ENCODE results near the gene PFDN2. TPM values are rescaled to one million over a fixed set of nuclear protein-coding genes. Genes with fewer than 3 reads are reported as not detected.

The PFDN2 gene
- total and polyA plus RNA-seq, 2 of the 8 experiments (the other 6 are each of a cell fraction or from before 2014, with no cell fraction given) = 66.2 to 71.2 TPM

GRCh38 chr1:161117759-161118581 lies at the start of gene PFDN2, which contains the start of gene NIT1 (continued):
- no peak for TF ChIP-seq SUZ12 (IDR thresholded peaks at IDR 0.05; ENCODE audit: low read length)
- TF ChIP-seq SIX5 (IDR thresholded peaks at IDR 0.05; ENCODE audit: low read depth, low read length) = no peak
- no peak for TF ChIP-seq SP4 (IDR thresholded peaks at IDR 0.05; ENCODE audit: low read length)
- TF ChIP-seq JUN (IDR thresholded peaks at IDR 0.05; ENCODE audit: low read depth, low read length) = no peak
- TF ChIP-seq ATF3 (IDR thresholded peaks at IDR 0.05; ENCODE audit: insufficient read depth, low read depth, low read length) = no peak
- TF ChIP-seq JUND (IDR thresholded peaks at IDR 0.05; ENCODE audit: low read length) = no peak; the same call in 1 of the 2 replicates
- peak; percentile 84 for TF ChIP-seq SAP30 (IDR thresholded peaks at IDR 0.05; ENCODE audit: insufficient read depth, insufficient replicate concordance, low read length)
- TF ChIP-seq KDM1A (IDR thresholded peaks at IDR 0.05; ENCODE audit: borderline replicate concordance, low read length) = no peak
- no peak for TF ChIP-seq SIRT6 (IDR thresholded peaks at IDR 0.05; ENCODE audit: low read length)
- peak; percentile 87 to 93; a peak in 3 of 4 replicates for TF ChIP-seq SIN3A (conservative IDR thresholded peaks at IDR 0.05 in 1 of 2, IDR thresholded peaks at IDR 0.05 in 1 of 2; ENCODE audit: low read depth in 1 of 2, low read length in 2 of 2)
- TF ChIP-seq SP2 (IDR thresholded peaks at IDR 0.05; ENCODE audit: low read length) = no peak
- TF ChIP-seq, protein P1, sequence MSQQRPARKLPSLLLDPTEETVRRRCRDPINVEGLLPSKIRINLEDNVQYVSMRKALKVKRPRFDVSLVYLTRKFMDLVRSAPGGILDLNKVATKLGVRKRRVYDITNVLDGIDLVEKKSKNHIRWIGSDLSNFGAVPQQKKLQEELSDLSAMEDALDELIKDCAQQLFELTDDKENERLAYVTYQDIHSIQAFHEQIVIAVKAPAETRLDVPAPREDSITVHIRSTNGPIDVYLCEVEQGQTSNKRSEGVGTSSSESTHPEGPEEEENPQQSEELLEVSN (IDR thresholded peaks at IDR 0.05) = no peak
- no peak for TF ChIP-seq SRF (IDR thresholded peaks at IDR 0.05; ENCODE audit: low read depth, low read length)
- peak; percentile 92 for TF ChIP-seq CREB1 (IDR thresholded peaks at IDR 0.05)
- TF ChIP-seq FOSL1 (IDR thresholded peaks at IDR 0.05; ENCODE audit: insufficient read depth, low read depth, low read length) = no peak
- TF ChIP-seq RBBP5 (IDR thresholded peaks at IDR 0.05; ENCODE audit: borderline replicate concordance, low read depth, low read length) = peak; percentile 89
- TF ChIP-seq ZNF274 (IDR thresholded peaks at IDR 0.05; ENCODE audit: borderline replicate concordance, extremely low read depth, low read length) = no peak
- no peak for TF ChIP-seq MAFK (IDR thresholded peaks at IDR 0.05; ENCODE audit: low read depth, low read length)
- no peak for TF ChIP-seq CBX8 (IDR thresholded peaks at IDR 0.05; ENCODE audit: borderline replicate concordance, low read depth, low read length)
- TF ChIP-seq TBP (IDR thresholded peaks at IDR 0.05; ENCODE audit: low read depth, low read length) = peak; percentile 68
- TF ChIP-seq CTBP2 (IDR thresholded peaks at IDR 0.05; ENCODE audit: borderline replicate concordance, insufficient read depth, insufficient read length, low read length) = no peak
- no peak for TF ChIP-seq RNF2 (IDR thresholded peaks at IDR 0.05; ENCODE audit: borderline replicate concordance, low read depth, low read length, missing control alignments, poor library complexity, severe bottlenecking)
- peak in 1 of 2 experiments; percentile 70; a peak in 2 of 3 replicates for TF ChIP-seq POLR2A (IDR thresholded peaks at IDR 0.05; ENCODE audit: control extremely low read depth in 1 of 2, low read depth in 2 of 2, low read length in 2 of 2)

Data from H1 (cell line).